GM21529 (cell line): ENCODE measurements around the gene CDH13.
"Not testable (repeated sequence)": the region's sequence is repeated elsewhere in the genome, so short reads cannot be mapped to it uniquely, and the experiment has no call there.

Experiments used
- ATAC-seq: cut with Tn5 transposase; IDR thresholded peaks from one replicate; pipeline ENCODE4 v1.9.1; 2021; ENCODE audit not compliant: unreplicated experiment

The CDH13 gene

DNA sequence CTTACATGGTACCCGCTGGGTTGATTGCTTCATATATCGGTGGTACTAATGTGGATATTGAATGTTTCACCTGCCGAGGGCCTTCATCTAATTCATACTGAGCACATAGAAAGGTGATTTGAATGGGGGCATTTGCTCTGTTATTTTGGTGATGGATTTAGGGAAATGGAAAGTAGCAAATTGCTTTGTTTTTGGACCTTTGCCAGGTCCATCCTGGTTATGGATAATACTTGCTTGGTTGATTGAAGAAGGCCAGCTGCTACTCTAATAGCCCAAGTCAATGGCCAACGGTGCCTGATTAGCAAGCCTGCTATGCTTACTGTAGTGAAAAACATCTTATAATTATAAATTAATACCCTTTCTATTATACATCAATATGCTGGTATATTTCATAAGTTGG, 253.6 kb downstream of the CDH13 start:
- no peak for ATAC-seq

GRCh38 chr16:82881516-82881915, 254.7 kb downstream of the CDH13 start:
- no peak for ATAC-seq

DNA sequence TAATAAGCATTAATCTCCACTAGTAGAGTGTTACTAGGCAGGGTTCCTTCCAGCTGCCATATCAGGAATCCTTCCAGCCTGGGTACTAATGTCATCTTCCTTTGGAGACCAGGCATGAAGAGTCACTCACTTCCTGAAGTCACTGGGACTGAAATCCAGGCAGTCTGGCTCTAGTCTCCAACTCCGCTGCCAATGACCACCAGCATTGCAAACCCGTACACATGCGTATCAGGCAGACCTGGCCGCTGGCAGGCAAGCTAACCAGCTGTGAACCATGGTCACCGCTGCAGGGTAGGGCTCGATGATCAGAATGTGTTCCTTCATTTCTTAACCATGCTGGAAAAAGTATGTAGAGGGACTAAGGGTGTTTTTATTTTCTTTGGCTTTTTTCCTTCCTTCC, 255.5 kb downstream of the CDH13 start:
- no peak for ATAC-seq

DNA sequence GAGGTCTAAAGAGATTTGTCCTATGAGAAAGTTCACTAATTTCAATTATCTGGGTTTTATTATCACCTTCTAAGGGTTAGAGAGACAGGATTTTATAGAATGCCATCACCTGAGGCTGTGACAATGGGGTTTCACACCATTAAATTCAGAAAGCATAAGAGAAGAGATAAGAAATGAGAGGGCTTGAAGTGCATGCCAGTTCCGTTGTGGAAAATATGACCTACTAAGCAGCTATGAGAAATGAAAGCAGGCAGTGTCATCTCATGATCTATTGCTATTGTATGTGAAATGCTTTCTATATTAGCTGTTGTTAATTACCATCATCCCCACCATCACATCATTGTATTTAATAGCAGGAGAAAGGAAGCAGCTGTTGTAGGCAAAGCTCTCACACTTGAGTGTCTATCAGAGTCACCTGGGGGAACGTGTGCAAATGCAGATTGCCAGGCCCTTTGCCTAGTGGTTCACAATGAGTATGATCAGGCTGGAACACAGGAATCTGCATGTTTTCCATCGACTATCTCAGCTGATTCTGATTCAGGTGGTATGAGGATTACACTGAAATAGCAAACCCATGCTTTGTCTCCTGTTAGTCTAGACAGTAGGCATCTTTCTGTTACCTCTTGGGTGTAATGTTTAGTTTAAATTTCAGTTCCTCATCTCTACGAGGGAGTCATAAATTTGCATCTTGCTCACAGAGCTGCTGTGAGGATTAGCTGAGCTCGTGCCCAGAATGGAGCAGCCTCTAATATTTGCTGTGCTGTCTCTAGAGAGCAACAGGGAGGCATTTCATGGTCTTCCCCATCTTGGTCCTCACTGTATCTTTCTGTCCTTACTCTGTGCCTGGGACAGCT, 256.4 kb downstream of the CDH13 start:
- peak; percentile 59 for ATAC-seq

DNA sequence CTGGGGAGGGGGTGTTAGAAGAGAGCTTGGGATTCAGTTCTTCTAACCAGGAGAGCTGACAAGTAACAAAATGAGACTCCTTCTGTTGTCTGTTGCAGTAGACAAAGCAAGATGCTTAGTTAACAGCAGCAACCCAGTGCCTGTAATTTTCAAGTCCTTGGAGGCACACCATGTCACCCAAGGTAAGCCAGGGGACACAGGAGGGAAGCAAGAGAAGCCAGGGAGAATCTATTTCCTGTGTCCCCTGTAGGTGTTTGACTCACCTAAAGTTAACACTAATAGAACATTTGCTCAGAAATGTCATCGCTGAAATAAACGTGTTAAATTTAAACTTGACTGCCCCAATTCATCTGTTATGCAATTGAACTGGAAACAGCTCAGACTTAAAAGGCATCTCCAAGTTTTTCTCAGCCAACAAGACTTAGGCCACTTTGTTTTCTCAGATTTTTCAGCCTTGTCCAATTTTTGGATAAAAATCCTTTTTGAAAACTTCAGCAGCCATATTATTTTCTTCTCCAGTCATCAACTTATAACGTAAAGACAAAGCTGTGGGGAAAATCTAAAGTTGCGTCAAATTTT, 257.6 kb downstream of the CDH13 start:
- ATAC-seq: no peak

GRCh38 chr16:82886146-82886545, 259.4 kb downstream of the CDH13 start:
- ATAC-seq: no peak

- no peak for ATAC-seq
Observed at GRCh38 chr16:82888591-82889001, 261.8 kb downstream of the CDH13 start.

- no peak for ATAC-seq
Observed at GRCh38 chr16:82891424-82891823, 264.7 kb downstream of the CDH13 start.

- no peak for ATAC-seq
Observed at GRCh38 chr16:82891918-82892317, 265.1 kb downstream of the CDH13 start.

GRCh38 chr16:82892324-82892723, 265.6 kb downstream of the CDH13 start:
- no peak for ATAC-seq

- no peak for ATAC-seq
Observed at GRCh38 chr16:82895843-82896242, 269.1 kb downstream of the CDH13 start.

- ATAC-seq: no peak
Observed at GRCh38 chr16:82899006-82899405, 272.2 kb downstream of the CDH13 start.

GRCh38 chr16:82899731-82900450, 273.1 kb downstream of the CDH13 start:
- ATAC-seq: no peak

DNA sequence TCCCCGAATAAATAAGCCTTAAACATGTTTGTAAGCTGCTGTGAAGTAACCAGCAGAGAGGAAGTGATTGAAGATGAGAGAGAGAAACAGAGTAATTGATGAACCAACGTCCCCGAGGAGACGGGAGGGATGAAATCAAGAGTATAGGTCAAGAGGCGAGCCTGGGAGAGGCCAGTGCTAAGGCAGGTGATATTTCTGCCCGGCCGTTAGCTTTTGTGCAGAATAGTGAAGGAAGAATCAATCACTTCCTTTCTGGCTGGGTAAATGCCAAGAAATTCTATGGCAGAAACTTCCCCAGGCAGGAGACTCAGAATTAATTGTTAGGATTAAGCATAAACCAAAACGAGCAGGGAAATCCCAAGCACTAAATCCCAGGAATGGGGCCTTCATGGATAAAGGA, 273.8 kb downstream of the CDH13 start:
- ATAC-seq: no peak

DNA sequence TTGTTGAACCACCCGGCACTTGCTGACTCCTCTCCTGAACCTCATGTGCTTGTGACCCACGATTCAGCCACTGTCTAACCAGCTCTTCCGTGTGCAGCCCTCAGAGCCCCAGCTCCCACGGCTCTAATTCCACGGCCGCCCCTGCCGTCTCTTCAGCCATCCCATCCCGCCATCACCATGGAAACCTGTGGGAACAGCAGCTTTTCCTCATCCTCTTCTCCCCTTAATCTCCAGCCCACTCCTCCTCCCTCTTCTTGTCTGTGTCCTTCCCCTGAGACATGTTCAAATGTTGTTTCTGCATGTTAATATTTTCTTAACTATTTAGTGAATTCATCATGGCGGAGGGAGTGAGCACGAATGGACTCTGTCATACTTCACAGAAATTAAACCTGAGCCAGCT, 285.2 kb downstream of the CDH13 start:
- ATAC-seq: no peak

GRCh38 chr16:82915139-82915824, 288.5 kb downstream of the CDH13 start:
- no peak for ATAC-seq

DNA sequence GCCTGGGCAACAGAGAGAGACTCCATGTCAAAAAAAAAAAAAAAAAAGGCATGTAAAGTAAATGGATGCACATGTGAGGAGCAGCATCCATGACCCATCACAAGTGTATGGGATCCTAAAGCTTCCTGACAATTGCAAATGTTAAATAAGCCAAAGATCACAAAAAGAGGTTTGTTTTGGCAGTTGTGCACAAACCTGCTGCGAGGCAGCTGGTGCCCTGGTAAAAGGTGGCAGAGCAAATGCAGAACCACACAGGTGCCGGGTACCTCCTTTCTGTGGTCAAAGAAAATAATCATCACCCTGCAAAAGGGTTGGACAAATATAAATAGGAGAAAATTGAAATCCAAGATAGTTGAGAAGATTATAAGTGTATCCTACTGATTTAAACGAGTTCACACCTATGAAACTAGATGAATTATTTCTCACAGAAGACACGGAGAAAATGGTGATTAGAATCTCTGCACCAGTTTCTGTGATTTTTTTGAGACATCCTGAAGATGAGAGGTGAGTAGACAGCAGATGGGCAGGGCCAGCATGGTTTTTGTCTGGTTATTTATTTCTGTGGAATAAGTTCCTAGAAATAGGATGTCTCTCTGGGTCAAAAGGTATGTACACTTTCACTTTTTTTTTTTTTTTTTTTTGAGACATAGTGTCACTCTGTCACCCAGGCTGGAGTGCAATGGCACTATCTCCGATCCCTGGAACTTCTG, 291.3 kb downstream of the CDH13 start:
- ATAC-seq: no peak

- no peak for ATAC-seq
Observed at GRCh38 chr16:82924075-82924854, 297.5 kb downstream of the CDH13 start.

DNA sequence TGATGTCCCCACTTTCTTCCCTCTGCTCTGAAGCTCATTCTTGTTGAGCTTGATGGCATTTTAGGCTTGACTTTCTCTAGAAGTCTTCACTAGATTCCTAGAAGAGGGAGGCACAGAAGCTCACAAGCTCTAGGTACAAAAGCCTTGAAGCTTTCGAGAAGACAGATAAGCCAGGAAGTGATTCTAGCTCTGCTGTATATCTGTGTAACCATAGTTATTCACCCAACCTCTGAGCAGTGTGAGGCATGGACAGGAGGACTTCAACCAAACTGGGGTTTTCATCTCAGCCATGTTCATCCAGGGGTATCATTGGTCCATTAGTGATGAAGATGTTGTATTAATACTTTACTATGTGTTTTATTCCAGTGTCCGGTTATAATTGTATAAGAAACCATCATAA, 299.7 kb downstream of the CDH13 start:
- ATAC-seq: no peak

GRCh38 chr16:82933933-82934332, 307.2 kb downstream of the CDH13 start:
- not testable (repeated sequence) for ATAC-seq
